D721Med (cell line): Measurements from ENCODE around the gene BTG2.
"Not testable (repeated sequence)": the region's sequence is repeated elsewhere in the genome, so short reads cannot be mapped to it uniquely, and the experiment has no call there.

Experiments
- DNase-seq: peaks from one replicate; pipeline ENCODE4 v3.0.0; 2011; ENCODE audit warnings: low spot score; ENCODE audit not compliant: insufficient read length
- FAIRE-seq: peaks from 2 replicates; lab custom pipeline; 2011; peaks lifted over from hg19 to GRCh38; lab: Jason Lieb, UNC
- TF ChIP-seq, protein P1 (sequence below): IDR thresholded peaks from 2 replicates; pipeline ENCODE4 v1.5.1; 2012; ENCODE audit warnings: mild to moderate bottlenecking, control low read depth; ENCODE audit not compliant: insufficient read depth; ENCODE audit errors: missing control alignments

The BTG2 gene

DNA sequence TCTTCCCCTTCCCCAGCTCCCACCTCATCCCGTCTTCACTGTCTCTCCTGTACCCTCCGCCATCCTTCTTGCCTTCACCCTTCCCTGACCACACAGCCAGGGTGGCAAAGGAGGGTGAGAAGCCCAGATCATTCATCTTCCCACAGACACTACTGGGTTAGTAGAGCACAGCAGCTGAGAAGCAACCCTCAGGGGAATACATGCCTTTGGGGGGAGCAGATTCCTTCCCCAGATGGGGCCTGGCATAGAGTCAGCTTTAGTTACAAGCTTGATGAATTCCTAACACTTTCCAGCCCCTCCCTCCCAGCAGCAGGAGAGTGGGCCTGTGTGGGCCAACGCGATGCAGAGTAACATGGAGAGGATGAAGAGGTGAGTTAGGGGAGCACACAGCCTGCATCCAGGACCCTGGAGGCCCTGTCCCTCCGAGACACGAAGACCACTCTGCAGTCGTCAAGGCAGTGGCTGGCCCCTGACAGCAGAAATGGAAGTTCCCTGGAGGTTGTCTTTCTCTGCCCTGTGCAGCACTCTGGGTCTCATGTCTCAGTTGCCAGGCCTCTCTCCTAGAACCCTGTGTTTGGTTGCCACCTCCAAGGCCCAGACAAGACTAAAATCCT is 8.8 kb upstream of the BTG2 start:
- DNase-seq, result no peak
- no peak for FAIRE-seq
- TF ChIP-seq, protein P1, sequence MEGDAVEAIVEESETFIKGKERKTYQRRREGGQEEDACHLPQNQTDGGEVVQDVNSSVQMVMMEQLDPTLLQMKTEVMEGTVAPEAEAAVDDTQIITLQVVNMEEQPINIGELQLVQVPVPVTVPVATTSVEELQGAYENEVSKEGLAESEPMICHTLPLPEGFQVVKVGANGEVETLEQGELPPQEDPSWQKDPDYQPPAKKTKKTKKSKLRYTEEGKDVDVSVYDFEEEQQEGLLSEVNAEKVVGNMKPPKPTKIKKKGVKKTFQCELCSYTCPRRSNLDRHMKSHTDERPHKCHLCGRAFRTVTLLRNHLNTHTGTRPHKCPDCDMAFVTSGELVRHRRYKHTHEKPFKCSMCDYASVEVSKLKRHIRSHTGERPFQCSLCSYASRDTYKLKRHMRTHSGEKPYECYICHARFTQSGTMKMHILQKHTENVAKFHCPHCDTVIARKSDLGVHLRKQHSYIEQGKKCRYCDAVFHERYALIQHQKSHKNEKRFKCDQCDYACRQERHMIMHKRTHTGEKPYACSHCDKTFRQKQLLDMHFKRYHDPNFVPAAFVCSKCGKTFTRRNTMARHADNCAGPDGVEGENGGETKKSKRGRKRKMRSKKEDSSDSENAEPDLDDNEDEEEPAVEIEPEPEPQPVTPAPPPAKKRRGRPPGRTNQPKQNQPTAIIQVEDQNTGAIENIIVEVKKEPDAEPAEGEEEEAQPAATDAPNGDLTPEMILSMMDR, result no peak

DNA sequence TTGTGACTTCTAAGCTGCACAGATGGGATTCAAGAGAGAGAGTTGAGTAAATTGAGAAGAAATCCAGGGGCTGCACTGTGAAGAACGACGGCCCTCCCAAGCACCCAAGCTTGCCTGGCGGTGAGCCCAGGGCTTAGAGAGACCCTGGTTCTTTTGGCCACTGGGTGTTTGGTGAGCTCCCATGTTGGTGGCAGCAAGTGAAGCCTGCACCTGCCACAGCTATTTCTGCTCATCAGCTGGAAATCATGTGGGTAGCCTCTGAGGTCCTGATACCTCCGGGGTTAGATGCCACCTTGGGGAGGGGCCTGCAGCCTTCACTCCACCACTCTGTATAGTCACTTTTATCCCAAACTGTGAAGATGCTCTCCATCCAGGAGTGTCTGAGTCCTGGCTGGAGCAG is 6.2 kb upstream of the BTG2 start:
- FAIRE-seq (no peak), DNase-seq (no peak)
- TF ChIP-seq, protein P1, result no peak

DNA sequence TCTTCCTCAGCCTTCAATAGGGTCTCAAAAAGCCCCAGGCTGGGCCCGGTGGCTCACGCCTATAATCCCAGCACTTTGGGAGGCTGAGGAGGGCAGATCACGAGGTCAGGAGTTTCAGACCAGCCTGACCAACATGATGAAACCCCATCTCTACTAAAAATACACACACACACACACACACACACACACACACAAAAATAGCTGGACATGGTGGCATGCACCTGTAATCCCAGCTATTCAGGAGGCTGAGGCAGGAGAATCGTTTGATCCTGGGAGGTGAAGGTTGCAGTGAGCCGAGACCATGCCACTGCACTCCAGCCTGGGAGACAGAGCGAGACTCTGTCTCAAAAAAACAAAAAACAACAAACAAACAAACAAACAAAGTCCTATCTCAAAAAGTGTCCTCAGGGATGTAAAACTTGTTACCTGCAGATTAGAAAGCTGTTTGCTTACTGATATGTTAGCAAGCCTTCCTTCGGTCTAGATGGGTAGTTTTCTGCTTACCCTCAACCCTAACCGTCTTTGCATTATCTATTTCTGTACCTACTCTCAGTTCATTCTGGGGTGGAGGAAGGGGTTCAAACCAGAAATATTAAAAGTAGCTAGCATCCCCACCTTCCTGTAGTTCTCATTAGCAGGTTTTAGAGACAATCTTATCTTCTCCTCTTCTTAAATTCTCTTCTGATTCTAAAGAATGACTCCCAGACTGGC is 5.4 kb upstream of the BTG2 start:
- not testable (repeated sequence) for DNase-seq

DNA sequence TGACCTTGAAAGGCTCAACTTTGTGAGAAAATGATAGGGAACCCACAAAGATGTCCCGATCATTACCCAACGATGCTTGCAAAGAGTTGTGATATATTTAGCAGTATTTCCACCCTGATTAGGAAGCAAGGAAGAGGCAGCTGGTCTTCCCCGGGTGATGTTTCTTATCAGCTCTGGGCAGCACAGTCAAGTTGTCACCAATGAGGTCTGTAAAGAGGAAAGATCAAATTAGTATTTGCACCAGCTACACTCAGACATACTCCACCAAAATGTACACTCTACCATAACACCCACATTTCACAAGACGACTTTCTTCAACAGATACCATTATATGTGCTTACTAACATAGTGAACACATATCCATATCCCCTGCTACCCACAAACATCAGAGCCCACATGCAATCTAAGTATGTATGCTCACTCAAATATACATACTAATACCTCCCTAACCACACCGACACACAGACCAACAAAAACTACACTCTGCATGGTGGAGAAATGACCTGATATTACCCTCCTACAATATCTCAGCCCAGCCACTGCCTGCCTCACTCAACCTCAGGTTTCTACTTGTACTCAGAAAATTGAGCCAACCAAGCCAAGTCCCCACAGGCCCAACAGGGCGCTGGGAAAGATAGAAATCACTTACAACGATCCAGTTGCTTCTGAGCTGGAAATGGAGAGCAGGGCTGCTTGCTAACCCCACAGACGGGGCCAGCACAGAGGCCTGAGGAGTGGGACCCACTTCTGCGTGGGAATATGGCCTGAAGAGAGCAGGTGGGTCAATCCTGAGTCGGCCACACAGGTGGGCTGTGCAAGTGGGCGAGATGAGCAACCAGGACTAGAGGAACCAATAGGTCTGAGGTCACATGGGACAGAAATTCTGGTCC is 4.6 kb upstream of the BTG2 start:
- TF ChIP-seq, protein P1, result no peak
- DNase-seq (no peak), FAIRE-seq (no peak)

More for the DNA sequence above, 5.4 kb upstream of the BTG2 start:
- not testable (repeated sequence) for FAIRE-seq

DNA sequence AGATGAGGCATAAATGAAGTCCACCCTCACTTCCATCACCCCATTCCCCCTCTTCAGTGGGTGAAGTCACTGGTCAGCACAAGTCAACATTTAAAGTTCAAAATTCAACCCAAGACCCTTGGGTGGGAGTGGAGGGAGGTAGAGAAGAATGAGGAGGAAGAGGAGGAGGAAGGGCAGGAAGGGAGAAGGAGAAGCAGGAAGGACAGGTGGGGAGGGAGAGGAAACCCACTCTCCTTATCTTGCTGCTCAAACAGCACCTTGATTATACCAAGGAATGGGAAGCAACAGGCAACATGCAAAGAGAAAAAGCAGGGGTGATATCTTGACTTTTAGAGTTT is 4.0 kb upstream of the BTG2 start:
- DNase-seq, result no peak
- TF ChIP-seq, protein P1, result no peak
- no peak for FAIRE-seq

DNA sequence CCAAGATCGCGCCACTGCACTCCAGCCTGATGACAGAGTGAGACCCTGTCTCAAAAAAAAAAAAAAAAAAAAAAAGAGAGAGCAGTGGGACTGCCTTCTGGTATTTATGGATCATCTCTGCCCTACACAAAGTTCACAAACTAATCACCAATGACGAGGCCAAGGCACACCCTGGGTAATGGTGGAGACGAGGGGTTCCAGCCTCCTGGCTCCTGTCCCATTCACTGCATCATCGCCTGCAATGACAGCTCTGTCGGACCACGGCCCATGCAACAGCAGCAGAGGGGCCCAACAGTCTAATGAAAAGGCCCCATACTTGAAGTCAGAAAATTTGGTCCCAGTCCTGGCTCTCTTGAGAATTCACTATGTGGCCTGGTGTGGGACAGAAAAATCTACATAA is 2.9 kb upstream of the BTG2 start:
- TF ChIP-seq, protein P1, result no peak
- DNase-seq, result no peak
- no peak for FAIRE-seq

DNA sequence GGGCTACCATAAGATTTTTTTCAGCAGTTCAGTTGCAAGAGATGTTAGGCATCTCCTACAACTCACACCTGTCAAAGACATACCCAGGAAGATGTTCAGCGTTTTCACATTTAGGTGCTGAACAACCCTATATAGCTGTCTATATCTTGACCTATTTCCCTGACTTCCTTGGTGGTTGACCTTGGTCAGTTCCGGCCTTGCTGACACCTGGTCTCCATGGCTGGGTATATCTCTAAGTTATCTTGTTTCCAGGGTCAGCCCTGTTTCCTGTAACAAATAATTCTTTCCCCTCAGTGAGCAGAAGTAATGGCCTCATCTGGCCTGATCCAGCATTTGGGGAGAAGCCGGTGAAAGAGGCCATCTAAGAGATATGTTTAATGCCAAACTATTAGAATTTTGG is 2.4 kb upstream of the BTG2 start:
- FAIRE-seq (no peak), DNase-seq (no peak)
- TF ChIP-seq, protein P1, result no peak
